IPS DF 4.7 (cell line): ENCODE data around the gene MS4A8.
A peak's percentile ranks its signal among the peaks of the same experiment; 100 is the strongest.
"Not testable (repeated sequence)": the region's sequence is repeated elsewhere in the genome, so short reads cannot be mapped to it uniquely, and the experiment has no call there.

ENCODE experiments used
- DNase-seq: peaks from one replicate; pipeline ENCODE4 v3.0.0-alpha.2; 2013; ENCODE audit warnings: low spot score; ENCODE audit errors: extremely low read depth

MS4A8 gene

GRCh38 chr11:60724420-60724819 is 25.0 kb downstream of the MS4A8 start, which contains the start of gene MS4A18:
MS4A18 (plus strand) TSS chr11:60724720.
- no peak for DNase-seq

GRCh38 chr11:60725592-60725991 is 26.2 kb downstream of the MS4A8 start:
- no peak for DNase-seq

DNA sequence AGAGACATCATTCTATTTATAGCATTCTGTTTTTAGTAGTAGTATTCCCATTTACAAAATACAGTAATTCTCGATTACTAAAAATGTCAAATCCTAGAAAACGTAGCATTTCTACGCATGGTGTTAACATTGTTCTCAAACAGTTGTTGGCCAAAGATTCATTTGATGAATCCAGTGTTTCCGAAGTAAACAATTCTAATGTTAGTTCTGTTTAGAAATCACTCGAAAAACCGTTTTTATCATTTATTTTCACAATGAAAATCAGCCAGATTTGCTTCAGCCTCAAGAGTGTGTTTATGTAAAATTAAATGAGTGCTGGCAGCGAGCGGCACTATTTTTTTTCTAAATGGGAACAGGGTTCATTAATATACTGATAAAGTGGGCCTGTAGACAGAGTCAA is 32.2 kb downstream of the MS4A8 start:
- DNase-seq = no peak

DNA sequence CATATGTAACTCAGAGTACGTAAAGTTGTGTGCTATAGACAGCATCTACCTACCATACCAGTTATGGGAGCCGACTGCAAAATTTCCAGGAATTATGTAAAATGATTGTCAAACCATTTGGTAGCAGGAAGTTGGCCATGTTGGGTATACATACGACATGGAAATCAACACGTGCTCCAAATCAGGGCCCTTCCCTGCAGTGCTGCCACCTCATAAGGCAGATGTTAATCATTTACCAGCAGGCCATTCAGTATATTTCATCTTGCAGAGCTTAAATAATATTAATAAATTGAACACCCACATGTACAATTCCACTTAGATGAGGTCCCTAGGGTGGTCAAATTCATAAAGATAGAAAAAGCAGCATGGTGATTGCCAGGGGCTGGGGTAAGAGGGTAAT is 34.9 kb downstream of the MS4A8 start:
- no peak for DNase-seq

DNA sequence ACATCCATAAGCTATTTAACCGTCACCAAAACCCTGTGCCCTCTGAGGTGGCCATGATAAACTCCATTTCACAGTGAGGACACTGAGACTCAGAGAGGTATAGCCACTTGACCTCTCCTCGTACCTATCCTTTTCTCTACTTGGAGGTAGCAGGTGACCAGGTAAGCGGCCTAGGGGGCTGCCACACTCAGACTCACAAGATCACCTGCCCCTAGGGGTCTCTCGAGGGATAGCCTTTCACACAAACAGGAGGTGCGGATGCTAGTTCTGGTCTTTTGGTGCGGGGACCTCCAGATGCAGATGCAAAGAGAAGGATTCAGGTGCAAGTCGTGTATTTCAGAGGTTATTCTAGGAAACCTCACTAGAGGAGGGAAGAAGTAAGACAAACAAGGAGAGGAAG is 39.7 kb downstream of the MS4A8 start:
- peak; percentile 16 for DNase-seq

- no peak for DNase-seq
Measured at GRCh38 chr11:60740573-60740972, 41.2 kb downstream of the MS4A8 start.

DNA sequence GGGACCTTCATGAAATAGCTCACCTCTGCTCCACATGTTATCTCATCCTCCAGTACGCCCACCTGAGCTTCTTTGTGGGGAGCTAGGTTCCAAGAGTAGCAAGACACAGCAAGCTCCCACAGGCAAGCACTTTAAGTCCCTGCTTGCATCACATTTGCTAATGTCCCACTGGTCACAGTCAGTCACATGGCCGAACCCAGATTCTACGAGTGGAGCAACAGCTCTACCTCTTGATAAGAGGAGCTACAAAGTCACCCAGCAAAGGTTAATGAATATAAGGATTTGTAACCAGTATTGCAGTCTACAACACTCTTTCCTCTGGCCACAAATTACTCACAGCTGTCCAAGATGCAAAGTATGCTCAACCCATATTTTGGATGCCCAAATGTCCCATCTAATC is 42.0 kb downstream of the MS4A8 start:
- DNase-seq = no peak

DNA sequence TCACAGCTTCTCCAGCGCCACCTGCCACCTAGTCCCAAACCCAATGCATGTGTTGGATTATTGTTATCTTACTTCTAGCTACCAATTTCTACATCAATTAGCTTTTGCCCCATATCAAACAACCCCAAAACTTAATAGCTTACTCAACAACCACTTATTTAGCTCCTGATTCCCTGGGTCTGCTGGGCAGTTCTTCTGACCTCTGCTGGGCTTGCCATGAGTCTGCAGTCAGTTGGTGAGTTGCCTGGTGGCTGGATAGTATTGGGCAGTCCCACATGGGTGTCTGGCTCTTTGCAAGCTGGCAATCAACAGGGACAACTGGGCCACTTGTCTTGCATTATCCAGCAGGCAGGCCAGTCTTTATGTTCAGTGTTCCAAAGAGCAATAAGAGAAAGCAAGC is 43.6 kb downstream of the MS4A8 start:
- no peak for DNase-seq

- DNase-seq = no peak
Measured at GRCh38 chr11:60744114-60744513, 44.7 kb downstream of the MS4A8 start.

DNA sequence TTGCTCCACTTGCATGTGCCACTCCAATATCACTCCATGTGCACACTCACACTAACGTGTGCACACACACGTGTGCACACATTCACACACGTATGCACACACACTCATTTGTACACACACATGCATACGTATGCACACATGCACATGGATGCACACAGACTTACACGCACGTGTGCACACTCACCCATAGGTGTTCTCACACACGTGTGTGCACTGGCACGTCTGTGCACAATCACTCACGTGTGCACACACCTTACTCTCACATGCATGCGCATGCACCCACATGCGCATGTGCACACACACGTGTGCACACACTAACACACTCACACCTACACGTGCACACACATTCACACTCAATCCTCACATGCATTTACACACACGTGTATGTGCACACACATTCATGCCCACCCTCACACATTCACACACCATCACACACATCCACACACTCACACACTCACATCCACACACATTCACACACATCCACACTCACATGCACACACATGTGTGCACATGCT is 48.0 kb downstream of the MS4A8 start:
- no peak for DNase-seq

- no peak for DNase-seq
Measured at GRCh38 chr11:60748225-60748624, 48.8 kb downstream of the MS4A8 start.

GRCh38 chr11:60748821-60749220 is 49.4 kb downstream of the MS4A8 start:
- DNase-seq = no peak

- DNase-seq = no peak
Measured at GRCh38 chr11:60750911-60751310, 51.5 kb downstream of the MS4A8 start.

DNA sequence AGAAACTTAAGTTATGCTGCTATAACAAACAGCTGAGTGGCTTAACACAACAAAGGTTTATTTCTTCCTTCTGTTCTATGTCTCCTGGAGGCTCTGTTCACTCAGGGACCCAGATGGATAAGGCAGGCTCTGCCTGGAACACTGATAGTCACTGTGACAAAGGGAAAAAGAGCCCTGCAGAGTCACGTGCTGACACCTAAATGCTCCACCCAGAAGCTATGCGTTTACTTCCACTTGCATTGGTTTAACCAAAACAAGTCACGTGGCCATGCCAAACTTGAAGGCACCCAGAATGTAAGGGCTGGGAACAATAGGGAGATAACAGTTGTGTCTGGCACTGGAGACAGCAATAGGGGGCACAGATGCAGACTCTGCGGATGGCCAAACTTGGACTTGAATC is 53.9 kb downstream of the MS4A8 start:
- DNase-seq = no peak

DNA sequence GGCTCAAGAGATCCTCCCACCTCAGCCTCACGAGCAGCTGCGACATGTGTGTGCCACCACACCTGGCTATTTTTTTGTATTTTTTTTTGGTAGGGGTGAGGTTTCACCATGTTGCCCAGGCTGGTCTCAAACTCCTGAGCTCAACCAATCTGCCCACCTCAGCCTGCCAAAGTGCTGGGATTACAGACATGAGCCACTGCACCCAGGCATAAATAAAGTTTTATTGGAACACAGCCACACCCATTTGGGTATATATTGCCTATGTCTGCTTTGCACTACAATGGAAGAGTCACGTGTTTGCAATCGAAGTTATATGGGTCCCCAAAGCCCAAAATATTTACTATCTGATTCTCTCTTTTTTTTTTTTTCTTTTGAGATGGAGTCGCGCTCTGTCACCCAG is 55.5 kb downstream of the MS4A8 start:
- no peak for DNase-seq

GRCh38 chr11:60756307-60757032 is 57.1 kb downstream of the MS4A8 start, which contains the start of gene MS4A15:
MS4A15 (plus strand) TSS chr11:60756867; CDS start chr11:60763734, 6,867 bp downstream.
- DNase-seq = no peak

DNA sequence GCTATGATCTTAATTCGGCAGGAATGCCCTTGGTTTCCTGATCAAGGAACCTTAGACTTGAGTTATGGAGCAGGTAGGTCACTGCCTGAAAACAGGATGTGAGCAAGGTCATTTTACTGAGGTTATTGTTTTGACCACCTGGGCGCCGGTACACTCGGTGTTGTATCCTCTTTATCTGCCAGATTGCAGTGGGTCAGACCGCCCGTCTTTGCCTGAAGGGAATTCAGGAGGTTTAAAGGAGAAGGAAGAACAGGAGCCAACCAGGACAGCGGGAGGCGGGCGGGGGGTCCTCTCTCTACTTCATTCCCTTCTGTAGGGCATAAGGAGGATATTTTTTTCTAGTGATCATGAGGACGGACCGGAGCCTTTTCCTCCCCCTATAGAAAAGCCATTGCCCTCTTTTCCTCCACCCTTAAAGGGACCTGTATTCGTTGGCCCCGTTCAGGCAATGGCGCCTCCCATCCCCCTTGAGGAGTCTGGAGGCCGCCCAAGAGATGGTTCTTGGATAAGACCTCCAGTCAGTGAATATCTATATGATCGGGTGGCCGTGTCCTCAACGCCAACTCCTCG is 57.9 kb downstream of the MS4A8 start:
- DNase-seq = no peak

- DNase-seq = not testable (repeated sequence)
Measured at GRCh38 chr11:60758671-60759070, 59.3 kb downstream of the MS4A8 start.

DNA sequence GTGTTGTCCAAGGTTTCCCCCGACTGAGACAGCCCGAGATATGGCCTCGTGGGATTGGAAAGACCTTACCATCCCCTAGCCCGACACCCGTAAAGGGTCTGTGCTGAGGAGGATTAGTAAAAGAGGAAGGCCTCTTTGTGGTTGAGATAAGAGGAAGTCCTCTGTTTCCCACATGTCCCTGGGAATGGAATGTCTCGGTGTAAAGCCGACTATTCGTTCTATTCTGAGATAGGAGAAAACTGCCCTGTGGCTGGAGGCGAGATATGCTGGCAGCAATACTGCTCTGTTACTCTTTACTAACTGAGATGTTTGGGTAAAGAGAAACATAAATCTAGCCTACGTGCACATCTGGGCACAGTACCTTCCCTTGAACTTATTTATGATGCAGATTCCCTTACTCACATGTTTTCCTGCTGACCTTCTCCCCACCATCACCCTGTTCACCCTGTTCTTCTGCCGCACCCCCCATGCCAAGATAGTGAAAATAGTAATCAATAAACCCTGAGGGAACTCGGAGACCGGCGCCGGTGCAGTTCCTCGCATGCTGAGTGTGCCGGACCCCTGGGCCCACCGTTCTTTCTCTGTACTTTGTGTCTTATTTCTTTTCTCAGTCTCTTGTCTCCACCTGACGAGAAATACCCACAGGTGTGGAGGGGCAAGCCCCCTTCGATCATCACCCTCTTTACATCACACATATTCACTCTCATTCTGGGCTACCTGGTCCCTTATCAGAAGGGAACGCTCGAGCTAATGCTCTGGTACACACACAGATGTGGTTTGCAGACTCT is 60.2 kb downstream of the MS4A8 start:
- not testable (repeated sequence) for DNase-seq

DNA sequence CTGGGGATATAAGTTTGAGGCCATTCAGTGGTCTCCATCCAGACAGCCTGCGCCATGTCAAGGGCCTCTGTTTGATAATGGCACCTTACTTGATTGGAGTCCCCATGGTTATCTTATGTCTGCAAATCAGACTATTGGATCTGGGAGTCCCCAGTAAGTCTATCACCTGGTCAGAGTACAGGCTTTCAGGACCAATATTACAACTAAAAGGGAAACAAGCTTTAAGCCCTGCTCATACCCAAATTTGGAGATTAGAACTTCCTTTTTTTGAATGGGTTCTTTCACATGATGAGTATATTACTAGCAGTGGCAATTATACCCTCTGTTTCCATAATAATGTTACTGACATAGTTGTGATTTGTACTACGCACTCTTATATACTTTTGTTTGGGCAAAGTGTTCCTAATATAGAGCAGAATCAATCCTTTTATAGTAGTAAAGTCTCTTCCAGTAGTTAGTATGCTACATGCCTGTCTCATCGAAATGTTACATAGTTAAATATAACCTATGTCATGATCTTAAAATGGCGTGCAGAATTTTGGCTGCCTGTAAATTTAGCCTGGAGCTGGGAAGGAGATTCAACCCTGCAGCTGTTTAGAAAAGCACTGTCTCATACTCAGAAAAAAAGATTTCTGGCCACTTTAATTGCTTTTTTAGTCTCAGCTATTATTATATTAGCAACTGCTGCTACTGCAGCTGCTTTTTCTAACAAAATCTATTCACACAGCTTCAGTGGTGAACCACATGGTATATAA is 62.2 kb downstream of the MS4A8 start:
- DNase-seq = no peak
